RKO (cell line): ENCODE results near the gene LRRC30.
A peak's percentile ranks its signal among the peaks of the same experiment; 100 is the strongest.

Experiments
- DNase-seq: peaks from one replicate; pipeline ENCODE4 v3.0.0-alpha.2; 2016; ENCODE audit warnings: low spot score

Gene LRRC30

GRCh38 chr18:7237673-7238272, 6.9 kb downstream of the LRRC30 start:
- no peak for DNase-seq

- DNase-seq, result no peak
Measured at GRCh38 chr18:7242926-7243325, 12.0 kb downstream of the LRRC30 start.

DNA sequence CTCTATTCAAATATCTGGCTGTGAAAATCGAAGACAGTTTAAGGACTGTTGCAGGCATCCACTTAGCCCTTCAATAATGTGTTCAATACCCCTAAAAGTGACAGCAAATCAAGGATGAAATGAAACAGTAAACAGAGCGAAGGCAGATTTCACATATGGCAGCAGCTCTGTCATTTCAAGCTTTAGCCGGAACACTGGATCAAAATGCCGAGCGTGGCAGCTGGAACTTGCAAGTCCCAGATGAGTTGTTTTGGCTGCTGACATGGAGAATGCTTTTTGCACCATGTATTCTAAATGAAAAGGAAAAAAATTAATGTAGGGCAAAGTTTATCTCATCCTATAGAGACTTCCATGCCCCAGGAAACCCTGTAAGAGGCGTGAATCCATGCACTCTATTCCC, 18.0 kb downstream of the LRRC30 start:
- DNase-seq, result no peak

GRCh38 chr18:7254163-7254562, 23.3 kb downstream of the LRRC30 start:
- DNase-seq, result no peak

DNA sequence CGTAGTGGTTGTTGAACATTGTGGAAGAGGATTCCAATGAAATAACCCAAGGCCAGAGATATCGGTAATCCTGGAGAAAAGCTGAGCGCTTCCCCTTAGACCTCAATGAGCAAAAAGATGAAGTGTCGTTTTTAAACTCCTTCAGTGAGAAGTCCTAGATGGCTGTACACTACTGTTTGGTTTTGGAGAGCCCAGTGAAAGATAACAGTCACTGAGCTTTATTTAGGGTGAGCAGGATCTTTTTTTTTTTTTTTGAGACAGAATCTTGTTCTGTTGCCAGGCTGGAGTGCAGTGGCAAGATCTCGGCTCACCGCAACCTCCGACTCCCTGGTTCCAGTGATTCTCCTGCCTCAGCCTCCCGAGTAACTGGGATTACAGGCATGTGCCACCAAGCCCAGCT, 24.2 kb downstream of the LRRC30 start:
- DNase-seq, result no peak

GRCh38 chr18:7255643-7256042, 24.8 kb downstream of the LRRC30 start:
- no peak for DNase-seq

GRCh38 chr18:7256618-7257425, 25.9 kb downstream of the LRRC30 start:
- DNase-seq, result no peak

- DNase-seq, result no peak
Measured at GRCh38 chr18:7257426-7257740, 26.5 kb downstream of the LRRC30 start.

DNA sequence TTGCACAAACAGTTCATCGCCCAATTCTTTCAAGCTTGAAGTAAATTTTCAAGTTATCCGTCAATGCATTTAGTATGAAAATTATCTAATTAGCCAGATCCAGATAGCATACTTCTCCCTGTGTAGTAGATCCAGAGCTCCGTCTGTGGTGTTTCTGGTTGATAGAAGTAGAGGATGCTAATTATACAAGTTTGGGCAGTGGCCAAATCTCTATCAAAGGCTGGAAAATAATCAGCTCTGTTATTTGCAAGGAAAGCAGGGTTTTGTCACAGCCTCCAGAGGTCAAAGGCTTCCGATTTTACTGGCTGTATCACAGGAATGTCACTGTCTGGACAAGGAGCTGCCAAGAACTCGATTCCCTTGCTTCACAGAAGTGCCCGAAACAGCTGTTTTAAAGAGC, 28.6 kb downstream of the LRRC30 start:
- DNase-seq, result no peak

- DNase-seq, result no peak
Measured at GRCh38 chr18:7261199-7261598, 30.3 kb downstream of the LRRC30 start.

DNA sequence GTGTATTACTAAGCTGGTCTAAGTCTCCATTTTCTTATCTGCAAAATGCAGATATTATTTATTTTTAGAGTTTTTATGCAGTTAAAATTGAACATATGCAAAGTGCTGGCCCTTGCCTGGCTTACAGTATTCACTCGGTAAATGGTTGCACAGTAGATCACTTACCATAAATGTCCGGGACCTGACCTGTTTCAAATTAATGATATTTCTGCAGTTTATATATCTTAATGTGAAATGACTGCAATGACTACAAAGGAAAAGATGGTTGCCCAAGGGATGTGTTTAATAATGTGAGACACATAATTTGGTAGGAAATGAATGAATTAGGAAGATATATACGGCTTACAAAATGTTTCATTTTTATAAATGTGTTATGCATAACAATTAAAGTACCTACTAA, 37.1 kb downstream of the LRRC30 start:
- DNase-seq, result no peak

- DNase-seq, result no peak
Measured at GRCh38 chr18:7269942-7270341, 39.1 kb downstream of the LRRC30 start.

- peak; percentile 27 for DNase-seq
Measured at GRCh38 chr18:7272311-7273049, 41.6 kb downstream of the LRRC30 start.

DNA sequence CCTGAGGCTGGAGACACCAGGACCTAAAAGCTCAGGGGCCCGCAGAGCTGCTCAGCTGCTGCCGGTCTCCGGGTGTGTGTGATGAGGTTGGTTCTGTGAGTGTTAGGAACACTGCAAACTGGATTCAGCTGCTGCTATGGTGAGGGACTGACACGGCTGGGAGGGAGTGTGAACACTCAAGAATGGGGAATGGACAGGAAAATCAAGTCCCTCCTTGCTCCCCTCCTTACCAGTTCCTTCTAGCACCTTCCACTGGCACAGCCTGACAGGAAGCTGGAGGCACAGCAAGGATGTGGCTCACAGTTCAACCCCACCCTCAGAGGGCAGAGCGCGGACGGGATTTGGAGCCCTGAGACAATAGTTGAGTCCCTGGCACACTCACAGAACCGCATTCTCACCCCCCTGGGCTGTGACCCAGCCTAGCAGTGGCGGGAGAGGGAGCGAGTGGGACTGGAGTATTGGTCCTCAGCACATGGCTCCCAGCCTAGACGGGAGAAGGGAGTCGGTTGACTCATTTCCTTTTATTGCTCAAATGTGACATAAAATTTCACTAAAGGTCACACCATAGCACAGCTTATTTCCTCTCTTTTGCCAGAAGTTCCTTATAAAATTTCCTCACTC, 42.5 kb downstream of the LRRC30 start:
- DNase-seq, result peak; percentile 3

GRCh38 chr18:7281579-7281978, 50.7 kb downstream of the LRRC30 start:
- DNase-seq, result no peak
